Prostate gland (tissue), 2 donors: Measurements from ENCODE around the gene MXD3. TPM values are rescaled to one million over a fixed set of nuclear protein-coding genes. Genes with fewer than 3 reads are reported as not detected.
"Not testable (repeated sequence)": the region's sequence is repeated elsewhere in the genome, so short reads cannot be mapped to it uniquely, and the experiment has no call there.

ENCODE experiments used
- DNase-seq: peaks from one replicate; pipeline ENCODE4 v3.0.0-alpha.2; 2019; ENCODE audit warnings: low spot score
- H3K27ac ChIP-seq, 2 donors: fragments of 200-600 bp; sonication (generic); 2 replicates each; pipeline ENCODE4 v1.5.1; 2017 to 2019
- H3K27me3 ChIP-seq: fragments of 200-600 bp; sonication (generic); replicated peaks from 2 replicates; pipeline ENCODE4 v1.5.1; 2019; ENCODE audit not compliant: insufficient read depth
- H3K36me3 ChIP-seq, 2 donors: fragments of 200-600 bp; sonication (generic); 1 replicate in 1 of 2; 2 replicates in 1 of 2; pipeline versions ENCODE4 v1.5.1 to v1.8.1; 2017 to 2019
- H3K4me1 ChIP-seq: fragments of 200-600 bp; sonication (generic); replicated peaks from 2 replicates; pipeline ENCODE4 v1.5.1; 2019
- H3K4me3 ChIP-seq, 2 donors: fragments of 200-600 bp; sonication (generic); 2 replicates each; pipeline ENCODE4 v1.5.1; 2017 to 2019
- H3K9me3 ChIP-seq: fragments of 200-600 bp; sonication (generic); 2 replicates; pipeline ENCODE4 v1.5.1; 2017
- CTCF ChIP-seq, 4 experiments: fragments of 200-600 bp in 2 of 4; fragments of 450-650 bp in 2 of 4; sonication (generic) in 2 of 4; IDR thresholded peaks; 1 replicate in 3 of 4; 2 replicates in 1 of 4; pipeline ENCODE4 v1.5.1; 2016 to 2019; ENCODE audit warnings: antibody characterized with exemption in 4 of 4, mild to moderate bottlenecking in 2 of 4, moderate library complexity in 2 of 4
- POLR2A ChIP-seq: fragments of 450-650 bp; IDR thresholded peaks from one replicate; pipeline ENCODE4 v1.6.1; 2016; ENCODE audit warnings: antibody characterized with exemption, mild to moderate bottlenecking
- POLR2AphosphoS5 ChIP-seq: sonication (generic); formaldehyde crosslinking; IDR thresholded peaks from one replicate; pipeline ENCODE4 v1.6.1; 2017; ENCODE audit warnings: antibody characterized with exemption
- WGBS: methylation state at CpG from one replicate; pipeline ENCODE4 v1.1.5; 2018; 5-methylcytosine and 5-hydroxymethylcytosine counted together
- intact Hi-C: fragments of 100-400 bp; cut with DNase I; formaldehyde crosslinking; loops from one replicate; pipeline ENCODE4 v1.14.2; 2022
- total RNA-seq, 2 donors: library from RNA; depleted of rRNA; stranded (reverse); fragments of >200 nt; gene quantifications; one replicate each; pipeline ENCODE4 v1.1.0, GENCODE V29; 2016

MXD3 gene
- 10 to 100 TPM; 13.5 to 20.5 TPM for total RNA-seq

- Histone ChIP-seq H3K27ac (no peak within 1 kb of the TSS), H3K9me3 (no peaks in the 10 kb centered on the region), H3K4me3 (peak within 1 kb of the TSS; percentile 36 to 50), H3K36me3 (no peaks in the 10 kb centered on the region), H3K4me1 (peaks cover 11% of the 10 kb centered on the region), H3K27me3 (no peaks in the 10 kb centered on the region)
- WGBS: under 1% methylated on average over 57 of the region's 78 CpGs
- intact Hi-C loops: loop anchor here (5.0 kb wide), 1 partner anchor 45 kb away; the partner anchor contains the start of gene RGS14
- peak; percentile 96 for DNase-seq
- peak; percentile 86 for TF ChIP-seq POLR2AphosphoS5
- TF ChIP-seq POLR2A: no peak
- TF ChIP-seq CTCF (IDR thresholded peaks at IDR 0.05): peak in 1 of 4 experiments; percentile 8
Observed at GRCh38 chr5:177311723-177312648, at the start of gene MXD3. TSS of gene MXD3 (minus strand) at chr5:177311898. CDS start at chr5:177311830, 68 bp downstream.

GRCh38 chr5:177360740-177361139 is 49.0 kb upstream of the MXD3 start:
- H3K27ac ChIP-seq, H3K4me3 ChIP-seq, H3K36me3 ChIP-seq, intact Hi-C loops, H3K9me3 ChIP-seq, H3K27me3 ChIP-seq, H3K4me1 ChIP-seq, DNase-seq: not testable (repeated sequence)
- 86% methylated on average over 7 of the region's 7 CpGs for WGBS

- H3K4me1 ChIP-seq: no peaks in the 10 kb centered on the region
- H3K36me3 ChIP-seq: no peaks in the 10 kb centered on the region
- no peak for DNase-seq
- no peaks in the 10 kb centered on the region for H3K9me3 ChIP-seq
- intact Hi-C loops: loop anchor here (5.0 kb wide), 1 partner anchor 48 kb away; the partner anchor contains the start of gene MXD3
- TF ChIP-seq POLR2A (no peak), CTCF (IDR thresholded peaks at IDR 0.05) (no peak)
- H3K27me3 ChIP-seq: no peaks in the 10 kb centered on the region
- H3K27ac ChIP-seq: no peak overlapping the region
- H3K4me3 ChIP-seq: no peak overlapping the region
- WGBS: 77% methylated on average over 3 of the region's 3 CpGs
Observed at GRCh38 chr5:177359860-177360259, 48.2 kb upstream of the MXD3 start.

- Histone ChIP-seq H3K4me1 (no peaks in the 10 kb centered on the region), H3K4me3 (no peak overlapping the region), H3K27me3 (no peaks in the 10 kb centered on the region), H3K36me3 (no peaks in the 10 kb centered on the region), H3K9me3 (no peaks in the 10 kb centered on the region), H3K27ac (no peak overlapping the region)
- TF ChIP-seq POLR2A (no peak), CTCF (IDR thresholded peaks at IDR 0.05) (no peak), POLR2AphosphoS5 (no peak)
- intact Hi-C loops: loop anchor here (5.0 kb wide), 1 partner anchor 47 kb away; the partner anchor contains the start of gene MXD3
- no peak for DNase-seq
- WGBS: 82% methylated on average over 6 of the region's 6 CpGs
Observed at GRCh38 chr5:177359451-177359851, 47.8 kb upstream of the MXD3 start.

- DNase-seq: no peak
- H3K27ac ChIP-seq: no peak overlapping the region
- no peaks in the 10 kb centered on the region for H3K4me1 ChIP-seq
- H3K9me3 ChIP-seq: no peaks in the 10 kb centered on the region
- intact Hi-C loops: loop anchor here (5.0 kb wide), 1 partner anchor 46 kb away; the partner anchor contains the start of gene MXD3
- no peaks in the 10 kb centered on the region for H3K27me3 ChIP-seq
- TF ChIP-seq POLR2AphosphoS5 (no peak), POLR2A (no peak), CTCF (IDR thresholded peaks at IDR 0.05) (no peak)
- H3K36me3 ChIP-seq: no peaks in the 10 kb centered on the region
- 44% methylated on average over 5 of the region's 5 CpGs for WGBS
- peak overlapping the region in 1 of 2 donors; percentile 24 for H3K4me3 ChIP-seq
Observed at GRCh38 chr5:177358370-177358819, 46.7 kb upstream of the MXD3 start.
